Left lung (tissue), 10 donors: ENCODE data around the gene TAF1. TPM values are rescaled to one million over a fixed set of nuclear protein-coding genes. Genes with fewer than 3 reads are reported as not detected.
"Not testable (repeated sequence)": the region's sequence is repeated elsewhere in the genome, so short reads cannot be mapped to it uniquely, and the experiment has no call there.

Source experiments
- ATAC-seq: fragments of 200-7000 bp; cut with Tn5 transposase; one replicate; pipeline ENCODE4 v1.9.1; 2020; ENCODE audit warnings: moderate library complexity
- DNase-seq, 4 donors: peaks; one replicate each; pipeline ENCODE4 v3.0.0-alpha.2; 2013 to 2020
- H3K27ac ChIP-seq, 2 donors: fragments of 200-600 bp; sonication (generic) in 1 of 2; one replicate each; pipeline versions ENCODE4 v1.5.0 to v1.8.0; 2020 to 2021
- H3K27me3 ChIP-seq, 2 donors: fragments of 200-600 bp; sonication (generic) in 1 of 2; one replicate each; pipeline versions ENCODE4 v1.5.0 to v1.8.0; 2020 to 2021
- H3K36me3 ChIP-seq, 2 donors: fragments of 200-600 bp; sonication (generic) in 1 of 2; one replicate each; pipeline versions ENCODE4 v1.5.0 to v1.8.0; 2020 to 2021
- H3K4me1 ChIP-seq, 2 donors: fragments of 200-600 bp; one replicate each; pipeline ENCODE4 v1.8.0; 2021
- H3K4me3 ChIP-seq, 2 donors: fragments of 200-600 bp; sonication (generic) in 1 of 2; one replicate each; pipeline versions ENCODE4 v1.5.0 to v1.8.0; 2020 to 2021; ENCODE audit warnings: mild to moderate bottlenecking in 1 of 2
- H3K9me3 ChIP-seq, 2 donors: fragments of 200-600 bp; sonication (generic) in 1 of 2; one replicate each; pipeline versions ENCODE4 v1.5.0 to v1.8.0; 2020 to 2021
- intact Hi-C, 2 donors: fragments of 100-400 bp; cut with DNase I; formaldehyde crosslinking; loops; one replicate each; pipeline versions ENCODE4 v1.11.2 to v1.14.2; 2022
- polyA plus RNA-seq, 6 donors: library from polyadenylated mRNA; unstranded; fragments of 120-200 nt; gene quantifications; one replicate each; pipeline ENCODE4 v1.2.1, GENCODE V29; 2013; ENCODE audit not compliant: insufficient read length in 6 of 6
- total RNA-seq, 2 donors: library from RNA; stranded (reverse); fragmentation: NEBNext Ultra II Directional; extraction: Animal tissue kit (Norgen Biotek cat#: 25700); gene quantifications; one replicate each; pipeline ENCODE4 v1.2.1, GENCODE V29; 2021
- TF ChIP-seq, protein P1 (sequence below), 2 donors: fragments of 200-600 bp; sonication (generic) in 1 of 2; IDR thresholded peaks; one replicate each; pipeline versions ENCODE4 v1.5.0 to v1.8.0; 2021; ENCODE audit warnings: antibody characterized with exemption in 2 of 2
- donor health status: DM: no; HTN: yes; CAD: no.
- donor health status: DM: no; HTN: no; CAD: no.

The TAF1 gene
- total and polyA plus RNA-seq, 8 donors, result 26.2 to 66.4 (median 59.1) TPM

GRCh38 chrX:71439420-71439819 is 73.3 kb downstream of the TAF1 start:
- no peaks in the 10 kb centered on the region for H3K27me3 ChIP-seq
- no peak for DNase-seq
- TF ChIP-seq, protein P1, sequence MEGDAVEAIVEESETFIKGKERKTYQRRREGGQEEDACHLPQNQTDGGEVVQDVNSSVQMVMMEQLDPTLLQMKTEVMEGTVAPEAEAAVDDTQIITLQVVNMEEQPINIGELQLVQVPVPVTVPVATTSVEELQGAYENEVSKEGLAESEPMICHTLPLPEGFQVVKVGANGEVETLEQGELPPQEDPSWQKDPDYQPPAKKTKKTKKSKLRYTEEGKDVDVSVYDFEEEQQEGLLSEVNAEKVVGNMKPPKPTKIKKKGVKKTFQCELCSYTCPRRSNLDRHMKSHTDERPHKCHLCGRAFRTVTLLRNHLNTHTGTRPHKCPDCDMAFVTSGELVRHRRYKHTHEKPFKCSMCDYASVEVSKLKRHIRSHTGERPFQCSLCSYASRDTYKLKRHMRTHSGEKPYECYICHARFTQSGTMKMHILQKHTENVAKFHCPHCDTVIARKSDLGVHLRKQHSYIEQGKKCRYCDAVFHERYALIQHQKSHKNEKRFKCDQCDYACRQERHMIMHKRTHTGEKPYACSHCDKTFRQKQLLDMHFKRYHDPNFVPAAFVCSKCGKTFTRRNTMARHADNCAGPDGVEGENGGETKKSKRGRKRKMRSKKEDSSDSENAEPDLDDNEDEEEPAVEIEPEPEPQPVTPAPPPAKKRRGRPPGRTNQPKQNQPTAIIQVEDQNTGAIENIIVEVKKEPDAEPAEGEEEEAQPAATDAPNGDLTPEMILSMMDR (IDR thresholded peaks at IDR 0.05), result no peak
- no peak overlapping the region for H3K4me3 ChIP-seq
- H3K9me3 ChIP-seq, result no peaks in the 10 kb centered on the region
- no peaks in the 10 kb centered on the region for H3K4me1 ChIP-seq
- H3K36me3 ChIP-seq, result peaks cover 0 to 17% of the 10 kb centered on the region in 2 donors
- no peak overlapping the region for H3K27ac ChIP-seq
- intact Hi-C loops, result no loop called here
- no peak for ATAC-seq

- intact Hi-C loops, result no loop called here
- H3K27me3 ChIP-seq, result no peaks in the 10 kb centered on the region
- DNase-seq (no peak), ATAC-seq (no peak)
- TF ChIP-seq, protein P1 (IDR thresholded peaks at IDR 0.05), result no peak
- no peak overlapping the region for H3K27ac ChIP-seq
- peaks cover 0 to 21% of the 10 kb centered on the region in 2 donors for H3K36me3 ChIP-seq
- no peaks in the 10 kb centered on the region for H3K4me1 ChIP-seq
- H3K4me3 ChIP-seq, result no peak overlapping the region
- no peaks in the 10 kb centered on the region for H3K9me3 ChIP-seq
Observed at GRCh38 chrX:71439896-71440295, 73.7 kb downstream of the TAF1 start.

- DNase-seq, result no peak
- H3K4me1 ChIP-seq, result no peaks in the 10 kb centered on the region
- H3K27ac ChIP-seq, result no peak overlapping the region
- intact Hi-C loops, result no loop called here
- ATAC-seq, result no peak
- H3K27me3 ChIP-seq, result no peaks in the 10 kb centered on the region
- no peak overlapping the region for H3K4me3 ChIP-seq
- H3K9me3 ChIP-seq, result no peaks in the 10 kb centered on the region
- peaks cover 0 to 22% of the 10 kb centered on the region in 2 donors for H3K36me3 ChIP-seq
- TF ChIP-seq, protein P1 (IDR thresholded peaks at IDR 0.05), result no peak
Observed at GRCh38 chrX:71440401-71440800, 74.2 kb downstream of the TAF1 start.

GRCh38 chrX:71441809-71442208 is 75.7 kb downstream of the TAF1 start:
- peaks cover 0 to 17% of the 10 kb centered on the region in 2 donors for H3K36me3 ChIP-seq
- DNase-seq, ATAC-seq, H3K9me3 ChIP-seq, H3K27me3 ChIP-seq, H3K4me1 ChIP-seq, H3K4me3 ChIP-seq, H3K27ac ChIP-seq, intact Hi-C loops: not testable (repeated sequence)

DNA sequence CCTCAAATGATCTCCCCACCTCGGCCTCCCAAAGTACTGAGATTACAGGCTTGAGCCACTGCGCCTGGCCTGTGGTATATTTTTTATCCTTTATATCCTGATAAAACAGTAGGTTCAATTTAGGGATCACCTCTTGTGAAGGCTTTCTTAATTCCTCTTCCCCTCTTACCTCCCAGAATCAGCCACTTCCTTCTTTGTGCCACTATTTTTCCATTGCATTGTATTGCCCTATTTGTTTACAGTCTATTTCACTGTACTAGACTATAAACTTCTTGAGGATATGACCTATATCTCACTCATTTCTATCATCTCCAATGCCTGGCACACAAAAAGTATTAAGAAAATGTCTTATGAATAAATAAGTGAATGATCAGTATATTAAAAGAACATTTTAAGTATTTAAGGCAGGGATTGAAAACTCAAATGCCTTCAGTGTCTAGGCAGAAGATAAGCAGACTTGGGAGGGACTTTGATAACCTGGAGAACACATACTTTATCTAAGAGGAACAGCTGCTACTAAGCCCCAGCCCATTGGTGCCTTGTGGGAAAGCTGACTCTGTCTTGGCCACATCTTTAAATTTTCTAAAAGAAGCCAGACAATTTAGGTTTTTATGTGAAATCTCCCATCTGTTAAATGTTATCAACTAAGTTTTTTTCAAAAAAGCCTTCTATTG is 84.4 kb downstream of the TAF1 start:
- no peak for DNase-seq

DNA sequence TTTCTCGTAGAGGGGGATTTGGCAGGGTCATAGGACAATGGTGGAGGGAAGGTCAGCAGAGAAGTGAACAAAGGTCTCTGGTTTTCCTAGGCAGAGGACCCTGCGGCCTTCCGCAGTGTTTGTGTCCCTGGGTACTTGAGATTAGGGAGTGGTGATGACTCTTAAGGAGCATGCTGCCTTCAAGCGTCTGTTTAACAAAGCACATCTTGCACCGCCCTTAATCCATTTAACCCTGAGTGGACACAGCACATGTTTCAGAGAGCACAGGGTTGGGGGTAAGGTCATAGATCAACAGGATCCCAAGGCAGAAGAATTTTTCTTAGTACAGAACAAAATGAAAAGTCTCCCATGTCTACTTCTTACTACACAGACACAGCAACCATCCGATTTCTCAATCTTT is 85.4 kb downstream of the TAF1 start:
- H3K36me3 ChIP-seq, result peaks cover 0 to 35% of the 10 kb centered on the region in 2 donors
- DNase-seq, H3K4me3 ChIP-seq, H3K27me3 ChIP-seq, H3K9me3 ChIP-seq, H3K4me1 ChIP-seq, intact Hi-C loops, ATAC-seq, H3K27ac ChIP-seq: not testable (repeated sequence)

More for the DNA sequence above, 84.4 kb downstream of the TAF1 start:
- intact Hi-C loops, result no loop called here
- Histone ChIP-seq H3K36me3 (peaks cover 0 to 26% of the 10 kb centered on the region in 2 donors), H3K27ac (no peak overlapping the region), H3K9me3 (no peaks in the 10 kb centered on the region), H3K27me3 (no peaks in the 10 kb centered on the region), H3K4me1 (no peaks in the 10 kb centered on the region), H3K4me3 (no peak overlapping the region)
- TF ChIP-seq, protein P1 (IDR thresholded peaks at IDR 0.05), result no peak
- ATAC-seq, result no peak
